GM11168 (cell line): ENCODE measurements around the gene PMPCA.

Source experiments
- in situ Hi-C: fragments of 300-500 bp; cut with MboI; formaldehyde crosslinking; loops from one replicate; pipeline ENCODE4 v1.12.0; 2022; ENCODE audit warnings: low sequenced_read_pairs; ENCODE audit not compliant: unreplicated experiment

PMPCA gene

GRCh38 chr9:136433043-136433715 lies 22.7 kb downstream of the PMPCA start:
- in situ Hi-C loops = no loop called here

GRCh38 chr9:136433849-136434579 lies 23.6 kb downstream of the PMPCA start:
- in situ Hi-C loops = no loop called here

- in situ Hi-C loops = no loop called here
These were observed 24.2 kb downstream of the PMPCA start for GRCh38 chr9:136434580-136435169.

GRCh38 chr9:136436055-136436634 lies 25.7 kb downstream of the PMPCA start:
- in situ Hi-C loops = no loop called here

GRCh38 chr9:136437430-136437829 lies 27.0 kb downstream of the PMPCA start:
- in situ Hi-C loops = no loop called here

GRCh38 chr9:136437839-136438547 lies 27.5 kb downstream of the PMPCA start:
- in situ Hi-C loops = no loop called here

GRCh38 chr9:136438548-136439480 lies 28.4 kb downstream of the PMPCA start:
- in situ Hi-C loops = no loop called here

- in situ Hi-C loops = no loop called here
These were observed 29.3 kb downstream of the PMPCA start, which contains the start of gene INPP5E for GRCh38 chr9:136439481-136440408. Gene INPP5E, minus strand, starts transcription at chr9:136439845. Its CDS starts 426 bp downstream, at chr9:136439419.

- in situ Hi-C loops = no loop called here
These were observed 30.8 kb downstream of the PMPCA start for GRCh38 chr9:136441191-136441680.

- in situ Hi-C loops = no loop called here
These were observed 31.3 kb downstream of the PMPCA start for GRCh38 chr9:136441681-136442245.

- in situ Hi-C loops = no loop called here
These were observed 31.8 kb downstream of the PMPCA start for GRCh38 chr9:136442265-136442664.

GRCh38 chr9:136443087-136443486 lies 32.6 kb downstream of the PMPCA start:
- in situ Hi-C loops = no loop called here

GRCh38 chr9:136443687-136444086 lies 33.2 kb downstream of the PMPCA start:
- in situ Hi-C loops = no loop called here

- in situ Hi-C loops = no loop called here
These were observed 33.6 kb downstream of the PMPCA start for GRCh38 chr9:136444102-136444501.

- in situ Hi-C loops = no loop called here
These were observed 35.3 kb downstream of the PMPCA start for GRCh38 chr9:136445799-136446198.

- in situ Hi-C loops = no loop called here
These were observed 36.8 kb downstream of the PMPCA start for GRCh38 chr9:136447173-136447778.

GRCh38 chr9:136448655-136449054 lies 38.2 kb downstream of the PMPCA start:
- in situ Hi-C loops = no loop called here
